GM21447 (cell line): ENCODE data around the gene MUSTN1.

Source experiments
- ATAC-seq: cut with Tn5 transposase; IDR thresholded peaks from one replicate; pipeline ENCODE4 v1.9.1; 2021; ENCODE audit not compliant: unreplicated experiment

MUSTN1 gene

GRCh38 chr3:52787672-52788625, 46.9 kb downstream of the MUSTN1 start:
- no peak for ATAC-seq

DNA sequence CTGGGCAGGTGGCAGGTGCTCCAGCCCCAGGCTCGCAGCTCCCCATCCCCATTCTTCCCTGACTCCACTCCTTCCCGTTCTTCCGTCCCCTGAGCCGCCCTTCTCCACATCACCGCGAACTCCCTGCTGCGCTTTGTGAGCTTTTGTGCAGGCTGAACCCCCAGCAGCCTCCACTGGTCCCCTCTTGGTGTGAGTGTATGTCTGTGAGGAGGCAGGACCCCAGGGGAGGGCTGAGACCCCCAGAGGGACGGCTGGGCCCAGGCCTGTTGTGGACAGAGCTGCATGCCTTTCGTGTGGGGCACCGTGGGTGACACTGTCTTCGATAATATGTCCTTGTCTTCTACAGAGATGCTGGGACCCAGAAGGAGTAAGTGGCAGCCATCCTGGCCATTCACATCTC, 47.6 kb downstream of the MUSTN1 start:
- no peak for ATAC-seq

GRCh38 chr3:52786330-52787215, 48.2 kb downstream of the MUSTN1 start:
- ATAC-seq, result no peak

- ATAC-seq, result no peak
These were observed 49.8 kb downstream of the MUSTN1 start for GRCh38 chr3:52784931-52785590.

DNA sequence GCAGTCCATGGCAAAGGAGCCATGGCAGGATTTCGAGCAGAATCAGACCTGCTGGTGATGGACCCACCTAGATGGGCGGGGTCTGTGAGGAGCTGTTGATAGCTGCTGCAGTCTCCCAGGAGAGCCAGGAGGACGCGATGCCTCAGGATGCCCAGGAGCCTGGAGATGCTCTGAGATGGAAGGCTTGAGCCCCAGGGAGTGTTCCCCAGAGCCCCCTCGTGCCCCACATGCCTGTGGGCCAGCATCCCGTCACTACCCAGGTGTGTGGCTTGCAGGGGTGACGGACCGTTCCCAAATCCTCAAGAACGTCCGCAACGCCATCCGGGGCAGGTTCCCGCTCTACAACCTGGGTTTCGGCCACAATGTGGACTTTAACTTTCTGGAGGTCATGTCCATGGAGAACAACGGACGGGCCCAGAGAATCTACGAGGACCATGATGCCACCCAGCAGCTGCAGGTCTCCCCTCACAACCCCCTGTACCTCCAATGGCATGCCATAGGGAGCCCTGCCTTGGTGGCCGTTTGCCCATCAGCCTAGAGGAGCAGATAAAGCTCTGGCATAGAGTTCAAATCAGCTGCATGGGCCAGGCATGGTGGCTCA, 50.7 kb downstream of the MUSTN1 start:
- no peak for ATAC-seq

- ATAC-seq, result no peak
These were observed 51.6 kb downstream of the MUSTN1 start for GRCh38 chr3:52783211-52783555.
